ENCODE measurements around the gene SCARB1.

SCARB1 gene

GRCh38 chr12:124861492-124861891, 2.2 kb downstream of the SCARB1 start:
- TF ChIP-seq CTCF (IDR thresholded peaks at IDR 0.05), result no peak
- no peak for DNase-seq (ENCODE audit: low spot score)
- H3K4me3 ChIP-seq, result no peak overlapping the region
- no peak overlapping the region for H3K27ac ChIP-seq

- no peak overlapping the region for H3K4me3 ChIP-seq
- TF ChIP-seq CTCF (IDR thresholded peaks at IDR 0.05), result no peak
- DNase-seq (ENCODE audit: low spot score), result no peak
- H3K27ac ChIP-seq, result no peak overlapping the region
Observed at GRCh38 chr12:124857921-124858461, 5.7 kb downstream of the SCARB1 start.

GRCh38 chr12:124856842-124857178, 6.9 kb downstream of the SCARB1 start:
- DNase-seq (ENCODE audit: low spot score), result no peak
- Histone ChIP-seq H3K27ac (no peak overlapping the region), H3K4me3 (no peak overlapping the region)
- no peak for TF ChIP-seq CTCF (IDR thresholded peaks at IDR 0.05)

- H3K4me3 ChIP-seq, result peak overlapping the region; percentile 28
- peak overlapping the region in 1 of 2 donors; percentile 29 for H3K27ac ChIP-seq
- DNase-seq (ENCODE audit: low spot score), result no peak
- no peak for TF ChIP-seq CTCF (IDR thresholded peaks at IDR 0.05)
Observed at GRCh38 chr12:124856132-124856841, 7.4 kb downstream of the SCARB1 start.

GRCh38 chr12:124855275-124855957, 8.2 kb downstream of the SCARB1 start:
- TF ChIP-seq CTCF (IDR thresholded peaks at IDR 0.05), result no peak
- no peak for DNase-seq (ENCODE audit: low spot score)
- Histone ChIP-seq H3K4me3 (no peak overlapping the region), H3K27ac (no peak overlapping the region)

GRCh38 chr12:124854637-124855184, 9.0 kb downstream of the SCARB1 start:
- Histone ChIP-seq H3K4me3 (no peak overlapping the region), H3K27ac (no peak overlapping the region)
- TF ChIP-seq CTCF (IDR thresholded peaks at IDR 0.05), result no peak
- no peak for DNase-seq (ENCODE audit: low spot score)
